Effector CD4-positive, alpha-beta T cell (primary cell): ENCODE data around the gene B4GALT5.
"Not testable (repeated sequence)": the region's sequence is repeated elsewhere in the genome, so short reads cannot be mapped to it uniquely, and the experiment has no call there.

Experiments used
- DNase-seq: peaks from one replicate; pipeline ENCODE4 v3.0.0-alpha.2; 2020

The B4GALT5 gene

DNA sequence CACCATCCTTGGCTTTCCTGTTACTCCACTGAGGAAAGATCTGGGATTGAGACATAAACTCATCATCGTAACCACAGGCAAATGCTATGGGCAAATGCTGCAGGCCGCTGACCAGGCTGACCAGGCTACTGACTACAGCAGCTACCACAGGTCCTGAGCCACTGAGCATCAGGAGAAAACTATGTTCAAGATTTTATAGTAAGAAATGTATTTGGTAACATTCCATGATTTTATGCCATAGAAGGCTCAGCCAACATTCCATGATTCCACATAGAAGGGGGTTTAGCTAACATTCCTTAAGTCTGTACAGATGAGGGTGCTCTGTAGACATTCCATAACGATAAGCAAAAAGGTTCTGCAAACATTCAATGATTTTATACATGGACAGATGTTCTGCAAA is 16.1 kb upstream of the B4GALT5 start:
- no peak for DNase-seq

DNA sequence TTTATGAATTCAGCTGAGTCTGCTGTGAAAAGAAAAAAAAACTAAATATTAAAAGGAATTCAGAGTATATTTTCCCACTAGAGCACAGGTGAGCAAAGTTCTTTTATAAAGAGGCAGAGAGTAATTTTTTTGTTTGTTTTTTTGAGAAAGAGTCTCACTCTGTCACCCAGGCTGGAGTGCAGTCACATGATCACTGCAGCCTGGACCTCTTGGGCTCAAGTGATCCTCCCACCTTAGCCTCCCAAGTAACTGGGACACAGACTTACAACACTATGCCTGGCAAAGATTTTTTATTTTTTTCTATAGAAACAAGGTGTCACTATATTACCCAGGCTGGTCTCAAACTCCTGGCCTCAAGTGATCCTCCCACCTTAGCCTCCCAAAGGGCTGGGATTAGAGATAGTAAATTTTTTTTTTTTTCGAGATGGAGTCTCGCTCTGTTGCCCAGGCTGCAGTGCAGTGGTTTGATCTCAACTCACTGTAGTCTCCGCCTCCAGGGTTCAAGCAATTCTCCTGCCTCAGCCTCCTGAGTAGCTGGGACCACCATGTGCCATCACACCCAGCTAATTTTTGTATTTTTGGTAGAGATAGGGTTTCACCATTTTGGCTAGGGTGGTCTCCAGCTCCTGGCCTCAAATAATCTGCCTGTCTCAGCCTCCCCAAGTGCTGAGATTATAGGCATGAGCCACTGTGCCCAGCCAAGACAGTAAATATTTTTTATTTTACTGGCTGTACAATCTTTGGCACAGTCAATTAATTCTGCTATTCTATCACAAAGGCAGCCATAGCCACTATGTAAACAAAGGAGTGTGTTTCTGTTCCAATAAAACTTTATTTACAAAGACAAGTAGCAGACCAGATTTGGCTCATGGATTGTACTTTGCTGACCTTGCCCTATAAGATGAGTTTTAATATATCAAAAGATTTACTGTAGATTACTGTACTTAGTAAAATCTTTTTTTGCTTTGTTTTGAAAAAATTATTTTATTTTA is 14.5 kb upstream of the B4GALT5 start:
- no peak for DNase-seq

DNA sequence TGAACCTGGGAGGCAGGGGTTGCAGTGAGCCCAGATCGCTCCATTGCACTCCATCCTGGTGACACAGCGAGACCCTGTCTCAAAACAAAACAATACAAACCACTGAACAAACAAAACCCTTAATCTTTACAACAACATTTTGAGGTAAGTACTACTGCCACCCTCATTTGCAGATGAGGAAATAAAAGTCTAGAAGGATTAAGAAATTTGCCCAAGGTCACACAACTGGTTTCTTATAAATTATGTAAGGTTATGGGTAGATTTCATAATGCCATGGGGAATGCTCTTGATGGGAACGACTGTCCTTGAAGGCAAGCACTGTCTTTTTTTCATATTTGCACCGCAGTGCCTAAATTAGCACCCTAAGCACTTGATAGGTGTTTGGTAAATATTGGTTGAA is 13.8 kb upstream of the B4GALT5 start:
- no peak for DNase-seq

DNA sequence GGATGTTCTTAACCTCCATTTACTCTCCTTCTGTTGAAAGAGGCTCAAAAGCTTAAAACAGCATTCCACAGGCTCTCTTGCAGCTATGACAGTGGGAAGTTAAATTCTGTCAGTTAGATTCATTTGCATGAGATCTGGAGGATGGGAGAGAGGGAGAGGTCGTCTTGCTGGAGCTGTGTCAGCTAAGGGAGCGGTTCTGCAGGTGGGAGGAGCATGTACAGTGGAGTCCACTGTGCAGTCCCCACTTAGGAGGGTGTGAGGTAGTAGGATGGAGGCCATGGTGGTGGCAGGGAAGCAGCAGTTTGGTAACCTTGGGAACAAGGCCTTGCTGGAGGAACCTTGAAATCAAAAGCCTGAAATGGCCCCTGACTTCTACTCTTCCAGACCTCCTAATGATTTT is 12.0 kb upstream of the B4GALT5 start:
- DNase-seq, result no peak

DNA sequence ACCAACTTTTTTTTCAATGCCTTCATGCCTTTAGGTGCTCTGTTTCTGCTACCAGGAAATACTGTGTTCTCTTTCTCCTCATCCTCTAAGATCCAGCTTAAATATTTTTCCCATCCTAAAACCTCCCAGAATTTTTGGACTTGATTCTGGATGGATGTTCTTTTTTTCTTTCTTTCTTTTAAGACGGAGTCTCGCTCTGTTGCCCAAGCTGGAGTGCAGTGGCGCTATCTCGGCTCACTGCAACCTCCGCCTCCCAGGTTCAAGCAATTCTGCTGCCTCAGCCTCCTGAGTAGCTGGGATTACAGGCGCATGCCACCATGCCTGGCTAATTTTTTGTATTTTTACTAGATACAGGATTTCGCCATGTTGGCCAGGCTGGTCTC is 11.5 kb upstream of the B4GALT5 start:
- not testable (repeated sequence) for DNase-seq

DNA sequence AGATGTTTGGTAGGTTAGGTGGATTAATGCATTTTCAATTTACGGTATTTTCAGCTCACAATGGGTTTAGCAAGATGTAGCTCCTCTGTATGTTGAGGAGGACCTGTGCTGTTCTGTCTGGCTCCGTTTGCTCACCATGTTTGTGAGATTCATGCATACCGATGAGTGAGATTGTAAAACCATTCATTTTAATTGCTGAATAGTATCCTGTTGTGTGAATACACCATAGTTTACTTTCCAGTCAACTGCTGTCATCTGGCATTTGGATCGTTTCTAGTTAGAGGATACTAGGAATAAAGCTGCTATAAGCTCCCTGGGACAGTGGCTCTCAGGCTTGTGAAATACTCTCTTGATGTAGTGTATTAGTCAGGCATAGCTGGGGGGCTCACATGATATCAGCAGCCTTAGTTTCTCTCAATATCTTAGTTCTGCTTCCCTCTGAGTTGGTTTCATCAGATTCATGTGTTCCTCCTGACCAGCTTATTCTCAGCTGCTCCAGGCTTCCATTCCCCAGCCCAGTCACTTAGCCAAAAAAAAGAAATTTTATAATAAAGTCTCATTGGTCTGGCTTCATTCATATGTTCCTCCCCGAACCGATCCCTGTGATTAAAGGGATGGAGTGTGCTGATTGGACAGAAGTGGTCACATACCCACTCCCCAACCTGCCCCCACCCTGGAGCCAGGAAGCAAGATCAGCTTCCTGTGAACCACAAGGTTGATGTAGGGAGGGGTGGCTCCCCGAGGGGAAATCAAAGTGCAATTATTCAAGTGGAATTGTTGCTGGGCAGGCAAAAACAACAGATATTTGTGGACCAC is 10.9 kb upstream of the B4GALT5 start:
- no peak for DNase-seq

DNA sequence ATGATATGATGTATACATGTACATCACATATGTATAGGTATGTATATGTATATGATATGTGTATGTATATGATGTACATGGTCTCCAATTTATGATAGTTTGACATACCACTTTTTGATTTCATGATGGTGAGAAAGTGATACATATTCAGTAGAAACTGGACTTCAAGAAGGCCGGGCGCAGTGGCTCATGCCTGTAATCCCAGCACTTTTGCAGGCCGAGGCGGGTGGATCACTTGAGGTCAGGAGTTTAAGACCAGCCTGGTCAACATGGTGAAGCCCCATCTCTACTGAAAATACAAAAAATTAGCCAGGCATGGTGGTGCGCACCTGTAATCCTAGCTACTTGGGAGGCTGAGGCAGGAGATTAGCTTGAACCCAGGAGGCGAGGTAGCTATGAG is 10.1 kb upstream of the B4GALT5 start:
- DNase-seq, result not testable (repeated sequence)

DNA sequence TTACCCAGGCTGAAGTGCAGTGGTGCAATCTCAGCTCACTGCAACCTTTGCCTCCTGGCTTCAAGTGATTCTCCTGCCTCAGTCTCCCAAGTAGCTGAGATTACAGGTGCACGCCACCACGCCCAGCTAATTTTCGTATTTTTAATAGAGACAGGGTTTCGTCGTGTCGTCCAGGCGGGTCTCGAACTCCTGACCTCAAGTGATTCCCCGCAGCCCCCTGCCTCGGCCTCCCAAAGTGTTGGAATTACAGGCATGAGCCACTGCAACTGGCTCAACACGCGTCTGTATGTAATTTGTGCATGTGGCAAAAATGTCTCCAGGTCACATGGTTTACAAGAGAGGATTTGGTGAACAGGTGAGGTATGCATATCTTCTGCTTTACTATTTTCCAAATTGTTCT is 7.6 kb upstream of the B4GALT5 start:
- not testable (repeated sequence) for DNase-seq

DNA sequence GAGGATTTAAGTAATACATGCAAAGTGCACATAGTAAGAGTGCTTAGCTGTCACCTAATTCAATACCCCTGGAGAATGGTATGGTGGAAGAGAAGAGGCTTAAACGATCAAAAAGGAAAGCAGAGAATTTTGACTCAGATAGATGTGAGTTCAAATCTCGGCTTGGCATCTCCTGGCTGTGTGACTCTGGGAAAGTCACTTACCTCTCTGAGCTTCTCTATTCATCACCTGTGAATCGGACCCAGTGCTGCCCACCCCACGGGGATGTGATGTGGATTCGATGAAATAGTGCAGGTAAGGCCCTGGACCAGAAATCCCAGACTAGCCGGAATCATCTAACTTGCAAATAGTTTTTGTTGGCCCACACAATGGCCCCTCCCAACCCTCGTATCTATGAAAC is 1.8 kb upstream of the B4GALT5 start:
- no peak for DNase-seq

DNA sequence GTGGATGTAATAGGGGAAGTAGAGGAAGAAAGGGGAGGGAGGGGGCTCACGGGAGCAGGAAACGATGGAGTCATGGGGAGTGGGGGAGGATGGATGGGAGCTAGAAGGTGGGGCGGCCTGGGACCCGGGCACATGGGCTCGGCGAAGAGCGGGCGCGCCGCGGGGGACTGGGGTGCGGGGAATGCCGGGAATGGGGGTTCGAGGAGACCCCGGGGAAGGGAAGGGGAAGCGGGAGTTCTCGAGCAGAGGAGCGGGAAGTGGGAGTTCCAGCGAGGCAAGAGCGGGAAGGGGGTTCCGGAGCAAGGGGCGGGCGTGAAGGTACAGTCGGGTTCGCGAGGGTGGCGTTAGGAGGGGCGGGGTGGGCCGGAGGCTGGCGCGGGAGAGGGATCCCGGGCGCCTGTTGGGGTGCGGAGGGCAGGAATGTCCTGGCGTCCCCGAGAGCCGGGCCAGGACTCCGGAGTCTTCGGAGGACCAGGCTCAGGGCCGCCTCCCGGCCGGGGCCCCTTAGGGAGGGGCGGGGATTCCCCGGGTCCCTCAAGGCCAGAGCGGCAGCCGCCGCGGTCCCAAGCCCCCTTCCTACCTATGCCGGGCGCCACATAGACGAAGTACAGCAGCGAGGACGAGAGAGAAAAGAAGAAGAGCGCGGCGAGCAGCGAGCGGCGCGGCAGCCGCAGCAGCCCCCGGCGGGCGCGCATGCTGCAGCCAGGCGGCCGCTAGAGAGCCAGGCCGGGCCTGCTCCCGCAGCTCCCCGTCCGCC is 504 bp downstream of the B4GALT5 start:
- no peak for DNase-seq

DNA sequence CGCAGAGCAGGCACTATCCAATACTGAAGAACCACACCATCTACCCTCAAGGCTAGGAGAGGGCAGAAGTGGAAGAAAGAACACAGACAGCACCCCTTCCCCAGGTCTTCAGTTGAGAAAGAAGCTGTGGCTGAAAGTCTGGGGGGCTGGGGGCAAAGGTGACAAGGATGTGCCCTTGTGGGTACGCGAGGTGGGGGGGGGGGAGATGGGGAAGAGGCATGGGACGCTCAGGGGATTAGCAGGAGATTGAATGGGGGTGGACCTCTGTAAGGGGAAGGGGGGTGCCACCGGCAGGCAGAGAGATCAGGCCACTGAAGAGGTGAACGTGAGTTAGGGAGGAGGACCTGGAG is 1.1 kb downstream of the B4GALT5 start:
- DNase-seq, result no peak

DNA sequence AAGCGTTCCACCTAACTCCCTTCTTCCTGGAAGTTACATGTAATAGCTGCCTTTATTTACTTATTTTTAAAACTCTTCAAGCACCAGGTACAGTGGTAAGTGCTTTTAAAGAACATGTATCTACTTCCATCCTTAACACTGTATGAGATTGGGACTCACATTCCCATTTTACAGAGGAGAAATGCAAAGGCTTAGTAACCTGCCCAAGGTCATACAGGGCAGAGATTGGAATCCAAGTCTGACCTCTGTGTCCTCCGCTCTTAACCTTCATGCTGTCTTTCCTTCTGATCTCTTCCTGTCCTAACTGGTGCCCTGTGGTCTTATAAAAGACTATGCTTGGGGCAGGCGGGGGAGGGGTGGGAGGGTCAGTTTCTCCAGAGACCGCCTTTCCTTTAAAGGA is 1.6 kb downstream of the B4GALT5 start:
- DNase-seq, result no peak

DNA sequence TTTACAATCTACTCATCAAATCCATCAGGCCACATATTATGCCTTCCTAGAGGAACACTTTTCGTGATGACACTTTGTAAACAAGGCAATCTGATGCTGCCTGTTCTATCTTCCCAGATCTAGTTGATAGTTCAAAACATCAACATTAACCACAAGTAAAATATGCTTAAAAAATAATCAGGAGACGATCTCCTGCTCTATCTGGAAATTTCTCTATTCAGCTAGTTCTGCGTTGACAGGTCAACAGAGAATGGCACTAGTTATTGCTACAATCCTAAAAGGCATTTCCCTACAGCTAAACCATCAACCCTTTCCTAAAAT is 2.1 kb downstream of the B4GALT5 start:
- DNase-seq, result no peak

DNA sequence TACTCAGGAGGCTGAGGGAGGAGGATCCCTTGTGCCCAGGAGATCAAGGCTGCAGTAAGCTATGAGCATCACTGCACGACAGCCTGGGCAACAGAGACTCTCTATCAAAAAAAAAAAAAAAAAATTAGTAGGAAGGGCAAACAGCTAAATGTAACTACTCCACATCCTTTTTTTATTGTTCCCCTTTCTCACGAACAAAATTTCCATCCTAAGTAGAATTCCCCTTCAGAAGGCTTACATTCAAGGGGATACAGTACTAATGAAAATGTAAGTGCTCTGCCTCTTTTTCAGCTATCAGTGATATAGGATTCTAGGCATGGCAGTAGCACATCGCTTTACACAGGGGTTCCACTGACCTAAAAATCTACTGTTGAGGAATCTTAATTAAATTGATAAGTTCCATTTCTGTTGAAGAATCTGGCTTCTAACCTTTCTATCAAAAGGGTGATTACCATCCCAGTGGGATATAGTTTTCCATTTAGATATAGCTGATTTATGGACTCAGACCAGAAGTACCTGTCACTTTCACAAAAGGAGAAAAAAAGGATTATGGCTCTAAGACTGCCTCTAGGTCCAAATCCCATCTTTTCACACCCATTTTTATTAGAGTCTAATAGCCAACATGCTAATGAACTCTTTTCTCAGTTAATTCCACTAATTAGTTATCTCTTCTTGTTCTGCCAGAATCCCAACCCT is 2.6 kb downstream of the B4GALT5 start:
- DNase-seq, result no peak

DNA sequence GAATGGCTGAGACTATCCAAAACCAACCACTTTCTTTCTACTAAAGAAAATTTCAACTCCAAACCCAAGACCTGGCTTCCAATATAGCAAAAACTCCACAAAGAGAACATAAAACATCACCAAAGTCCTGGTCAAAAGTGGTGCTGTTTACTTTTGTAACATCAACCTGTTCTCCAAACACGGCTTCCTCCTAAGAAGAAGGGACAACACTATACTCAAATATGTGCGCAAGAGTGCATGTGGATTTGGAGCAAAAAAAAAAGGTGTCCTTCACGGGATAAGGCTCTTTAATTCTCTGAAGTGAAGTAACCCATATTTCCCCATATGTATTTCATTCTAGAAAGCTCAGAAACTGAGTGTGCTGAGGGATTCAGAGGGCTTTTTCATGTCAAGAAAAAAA is 6.6 kb downstream of the B4GALT5 start:
- DNase-seq, result no peak

DNA sequence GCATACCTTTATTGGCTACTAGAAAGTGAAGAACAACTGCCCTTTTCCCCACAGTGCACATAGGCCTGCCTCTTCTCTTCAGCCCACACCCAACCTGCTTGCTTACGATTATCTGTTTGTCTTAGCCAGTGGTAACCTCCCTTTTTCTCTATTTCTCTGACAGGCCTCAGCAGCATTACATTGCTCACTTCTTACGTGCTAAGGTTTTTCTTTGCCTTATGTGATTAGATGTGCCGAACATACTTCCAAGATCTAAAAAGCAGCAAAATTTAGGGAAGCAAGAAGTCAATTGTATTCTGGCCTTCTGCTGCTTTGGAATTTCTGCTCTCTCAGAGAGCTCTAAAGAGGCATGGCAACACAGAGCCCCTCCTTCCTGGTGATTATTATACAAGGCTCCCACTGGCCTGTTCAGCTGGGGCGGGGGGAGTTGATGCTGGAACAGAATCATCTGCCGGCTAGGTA is 7.0 kb downstream of the B4GALT5 start:
- DNase-seq, result no peak

DNA sequence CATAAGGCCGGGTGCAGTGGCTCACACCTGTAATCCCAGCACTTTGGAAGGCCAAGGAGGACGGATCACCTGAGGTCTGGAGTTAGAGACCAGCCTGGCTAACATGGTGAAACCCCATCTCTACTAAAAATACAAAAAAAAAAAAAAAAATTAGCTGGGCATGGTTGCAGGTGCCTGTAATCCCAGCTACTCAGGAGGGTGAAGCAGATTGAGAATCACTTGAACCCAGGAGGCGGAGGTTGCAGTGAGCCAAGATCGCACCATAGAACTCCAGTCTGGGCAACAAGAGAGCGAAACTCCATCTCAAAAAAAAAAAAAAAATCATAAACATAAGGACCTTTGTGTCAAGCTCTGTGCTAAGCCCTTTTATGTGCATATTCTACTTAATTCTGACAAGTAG is 7.8 kb downstream of the B4GALT5 start:
- DNase-seq, result not testable (repeated sequence)

DNA sequence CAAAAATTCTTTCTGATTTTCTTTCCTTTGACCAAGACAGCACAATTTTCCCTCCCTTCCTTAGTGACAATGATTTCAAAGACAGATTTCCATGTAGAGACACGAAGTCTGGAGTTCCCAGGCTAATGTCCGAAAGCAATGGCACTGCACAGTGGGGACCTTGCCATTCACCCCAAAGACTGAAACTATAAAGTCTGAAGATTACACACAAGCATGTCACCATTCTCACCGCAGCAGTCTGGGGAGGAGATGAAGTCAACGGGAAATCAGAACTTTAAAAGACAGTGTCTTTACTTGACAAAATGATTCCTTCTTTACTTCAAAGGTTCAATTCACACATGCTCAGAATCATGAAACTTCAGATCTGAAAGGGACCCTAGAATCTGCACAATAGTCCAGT is 8.3 kb downstream of the B4GALT5 start:
- DNase-seq, result no peak

DNA sequence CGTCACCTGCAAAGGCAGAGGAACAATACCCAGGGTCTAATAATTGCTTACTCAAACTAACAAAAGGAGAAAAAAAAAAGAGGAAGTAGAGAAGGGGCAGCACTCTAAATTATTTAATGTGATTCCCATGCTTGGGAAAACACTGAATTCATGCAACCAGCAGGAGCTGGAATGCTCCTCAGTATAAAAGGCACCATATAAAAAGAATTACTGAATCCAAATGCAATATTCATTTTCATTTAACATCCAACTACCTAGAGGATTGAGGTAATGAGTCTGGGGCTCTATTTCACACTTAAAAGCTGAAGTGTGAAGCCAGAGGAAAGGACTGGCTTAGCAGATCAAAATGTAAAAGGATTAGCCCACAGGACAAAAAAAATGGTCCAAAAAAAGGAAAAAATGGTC is 8.7 kb downstream of the B4GALT5 start:
- DNase-seq, result no peak

DNA sequence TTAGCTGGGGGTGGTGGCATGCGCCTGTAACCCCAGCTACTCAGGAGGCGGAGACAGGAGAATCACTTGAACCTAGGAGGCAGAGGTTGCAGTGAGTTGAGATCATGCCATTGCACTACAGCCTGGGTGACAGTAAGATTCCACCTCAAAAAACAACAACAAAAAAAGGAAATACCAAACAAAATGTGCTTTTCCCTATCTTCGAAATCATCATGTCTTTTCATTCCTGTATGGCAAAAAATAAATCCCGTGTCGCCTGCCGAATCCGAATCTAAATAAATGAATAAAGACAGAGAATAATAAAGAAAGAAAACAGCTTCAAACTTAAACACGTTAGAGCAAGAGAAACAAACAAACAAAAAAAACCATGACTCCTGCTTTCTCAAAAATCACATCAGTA is 11.8 kb downstream of the B4GALT5 start:
- no peak for DNase-seq

DNA sequence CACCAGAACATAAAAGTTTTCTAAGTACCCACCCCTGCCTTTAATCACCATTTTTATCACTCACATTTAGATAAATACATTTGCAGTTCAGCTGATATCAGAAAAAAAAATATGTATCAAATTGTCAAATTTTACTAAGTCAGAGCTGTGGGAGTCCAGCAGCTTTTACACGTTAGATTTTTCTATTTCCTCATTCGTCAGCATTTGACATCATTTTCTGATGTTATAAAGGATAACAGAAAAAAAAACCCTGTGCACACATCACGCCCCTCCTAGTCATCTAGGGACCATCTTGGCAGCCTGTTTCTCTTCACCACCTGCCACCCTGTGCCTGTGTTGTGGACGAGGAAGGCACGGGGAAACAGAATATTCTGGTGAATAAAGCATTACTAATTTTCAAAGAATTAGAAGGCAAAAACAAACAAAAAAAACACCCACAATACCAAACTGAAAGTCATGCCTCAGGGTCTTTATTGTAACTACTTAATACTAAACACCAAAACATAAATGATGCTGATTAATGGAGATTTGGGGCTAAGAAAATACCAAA is 12.4 kb downstream of the B4GALT5 start:
- DNase-seq, result no peak

DNA sequence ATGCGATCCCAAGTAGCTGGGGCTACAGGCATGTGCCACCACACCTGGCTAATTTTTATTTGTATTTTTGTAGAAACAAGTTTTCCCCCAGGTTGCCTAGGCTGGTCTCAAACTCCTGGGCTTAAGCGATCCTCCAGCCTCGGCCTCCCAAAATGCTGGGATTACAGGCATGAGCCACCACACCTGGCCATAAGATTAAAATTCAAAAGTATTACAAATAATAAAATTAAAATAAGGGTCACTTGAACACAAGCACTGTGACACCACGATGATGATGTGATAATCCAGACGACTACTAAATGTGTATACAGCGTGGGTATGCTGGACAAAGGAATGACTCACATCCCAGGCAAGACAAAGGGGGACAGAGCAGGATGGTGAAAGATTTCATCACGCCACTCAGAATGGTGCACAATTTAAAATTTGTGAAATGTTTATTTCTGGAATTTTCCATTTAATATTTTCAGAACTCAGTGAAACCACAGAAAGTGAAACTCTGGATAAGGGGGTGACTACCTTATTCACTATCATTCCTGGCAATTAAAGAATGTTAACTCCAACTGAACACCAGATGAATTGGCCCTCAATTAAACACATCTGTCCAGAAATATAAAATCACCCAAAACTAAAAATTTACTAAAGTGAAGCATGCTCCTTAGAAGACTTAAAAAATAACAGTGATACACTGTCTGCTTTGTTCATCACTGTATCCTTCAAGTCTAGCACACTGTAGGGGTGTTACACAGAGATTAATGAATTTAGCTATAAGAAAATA is 13.1 kb downstream of the B4GALT5 start:
- no peak for DNase-seq
